ENCODE data around the gene KRT17.

GRCh38 chr17:41659427-41660212 is 35.2 kb upstream of the KRT17 start:
- TF ChIP-seq, protein P1, sequence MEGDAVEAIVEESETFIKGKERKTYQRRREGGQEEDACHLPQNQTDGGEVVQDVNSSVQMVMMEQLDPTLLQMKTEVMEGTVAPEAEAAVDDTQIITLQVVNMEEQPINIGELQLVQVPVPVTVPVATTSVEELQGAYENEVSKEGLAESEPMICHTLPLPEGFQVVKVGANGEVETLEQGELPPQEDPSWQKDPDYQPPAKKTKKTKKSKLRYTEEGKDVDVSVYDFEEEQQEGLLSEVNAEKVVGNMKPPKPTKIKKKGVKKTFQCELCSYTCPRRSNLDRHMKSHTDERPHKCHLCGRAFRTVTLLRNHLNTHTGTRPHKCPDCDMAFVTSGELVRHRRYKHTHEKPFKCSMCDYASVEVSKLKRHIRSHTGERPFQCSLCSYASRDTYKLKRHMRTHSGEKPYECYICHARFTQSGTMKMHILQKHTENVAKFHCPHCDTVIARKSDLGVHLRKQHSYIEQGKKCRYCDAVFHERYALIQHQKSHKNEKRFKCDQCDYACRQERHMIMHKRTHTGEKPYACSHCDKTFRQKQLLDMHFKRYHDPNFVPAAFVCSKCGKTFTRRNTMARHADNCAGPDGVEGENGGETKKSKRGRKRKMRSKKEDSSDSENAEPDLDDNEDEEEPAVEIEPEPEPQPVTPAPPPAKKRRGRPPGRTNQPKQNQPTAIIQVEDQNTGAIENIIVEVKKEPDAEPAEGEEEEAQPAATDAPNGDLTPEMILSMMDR (conservative IDR thresholded peaks at IDR 0.05 in 1 of 2, IDR thresholded peaks at IDR 0.05 in 1 of 2; ENCODE audit: low read depth in 1 of 2, low read length in 2 of 2) = no peak
- no peak for TF ChIP-seq EZH2 (IDR thresholded peaks at IDR 0.05; ENCODE audit: low read length, missing control alignments)
